LNCAP (cell line): ENCODE data around the gene KRTAP9-8.
"Not testable (repeated sequence)": the region's sequence is repeated elsewhere in the genome, so short reads cannot be mapped to it uniquely, and the experiment has no call there.

Experiments used
- TF ChIP-seq, protein P1 (sequence below): fragments of 450-650 bp; IDR thresholded peaks from 2 replicates; pipeline ENCODE4 v1.5.1; 2017; ENCODE audit warnings: mild to moderate bottlenecking

The KRTAP9-8 gene, protein sequence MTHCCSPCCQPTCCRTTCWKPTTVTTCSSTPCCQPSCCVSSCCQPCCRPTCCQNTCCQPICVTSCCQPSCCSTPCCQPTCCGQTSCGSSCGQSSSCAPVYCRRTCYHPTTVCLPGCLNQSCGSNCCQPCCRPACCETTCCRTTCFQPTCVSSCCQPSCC

DNA sequence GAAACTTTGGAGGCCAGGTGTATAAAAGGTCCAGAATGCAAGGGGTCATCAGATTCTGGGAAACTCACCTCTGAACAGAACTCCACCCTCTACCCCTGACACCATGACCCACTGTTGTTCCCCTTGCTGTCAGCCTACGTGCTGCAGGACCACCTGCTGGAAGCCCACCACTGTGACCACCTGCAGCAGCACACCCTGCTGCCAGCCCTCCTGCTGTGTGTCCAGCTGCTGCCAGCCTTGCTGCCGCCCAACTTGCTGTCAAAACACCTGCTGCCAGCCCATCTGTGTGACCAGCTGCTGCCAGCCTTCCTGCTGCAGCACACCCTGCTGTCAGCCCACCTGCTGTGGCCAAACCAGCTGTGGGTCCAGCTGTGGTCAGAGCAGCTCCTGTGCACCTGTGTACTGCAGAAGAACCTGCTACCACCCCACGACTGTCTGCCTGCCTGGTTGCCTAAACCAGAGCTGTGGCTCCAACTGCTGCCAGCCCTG lies at the start of gene KRTAP9-8:
TSS of gene KRTAP9-8 (plus strand) at position 51 of the 489 bp plus-strand sequence. CDS start at position 104, 53 bp downstream.
- TF ChIP-seq, protein P1, sequence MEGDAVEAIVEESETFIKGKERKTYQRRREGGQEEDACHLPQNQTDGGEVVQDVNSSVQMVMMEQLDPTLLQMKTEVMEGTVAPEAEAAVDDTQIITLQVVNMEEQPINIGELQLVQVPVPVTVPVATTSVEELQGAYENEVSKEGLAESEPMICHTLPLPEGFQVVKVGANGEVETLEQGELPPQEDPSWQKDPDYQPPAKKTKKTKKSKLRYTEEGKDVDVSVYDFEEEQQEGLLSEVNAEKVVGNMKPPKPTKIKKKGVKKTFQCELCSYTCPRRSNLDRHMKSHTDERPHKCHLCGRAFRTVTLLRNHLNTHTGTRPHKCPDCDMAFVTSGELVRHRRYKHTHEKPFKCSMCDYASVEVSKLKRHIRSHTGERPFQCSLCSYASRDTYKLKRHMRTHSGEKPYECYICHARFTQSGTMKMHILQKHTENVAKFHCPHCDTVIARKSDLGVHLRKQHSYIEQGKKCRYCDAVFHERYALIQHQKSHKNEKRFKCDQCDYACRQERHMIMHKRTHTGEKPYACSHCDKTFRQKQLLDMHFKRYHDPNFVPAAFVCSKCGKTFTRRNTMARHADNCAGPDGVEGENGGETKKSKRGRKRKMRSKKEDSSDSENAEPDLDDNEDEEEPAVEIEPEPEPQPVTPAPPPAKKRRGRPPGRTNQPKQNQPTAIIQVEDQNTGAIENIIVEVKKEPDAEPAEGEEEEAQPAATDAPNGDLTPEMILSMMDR = not testable (repeated sequence)

DNA sequence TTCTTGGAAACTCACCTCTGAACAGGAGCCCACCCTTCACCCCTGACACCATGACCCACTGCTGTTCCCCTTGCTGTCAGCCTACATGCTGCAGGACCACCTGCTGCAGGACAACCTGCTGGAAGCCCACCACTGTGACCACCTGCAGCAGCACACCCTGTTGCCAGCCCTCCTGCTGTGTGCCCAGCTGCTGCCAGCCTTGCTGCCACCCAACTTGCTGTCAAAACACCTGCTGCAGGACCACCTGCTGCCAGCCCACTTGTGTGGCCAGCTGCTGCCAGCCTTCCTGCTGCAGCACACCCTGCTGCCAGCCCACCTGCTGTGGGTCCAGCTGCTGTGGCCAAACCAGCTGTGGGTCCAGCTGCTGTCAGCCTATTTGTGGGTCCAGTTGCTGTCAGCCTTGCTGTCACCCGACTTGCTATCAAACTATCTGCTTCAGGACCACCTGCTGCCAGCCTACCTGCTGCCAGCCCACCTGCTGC lies 47.9 kb upstream of the KRTAP9-8 start, which contains the start of gene KRTAP9-1:
TSS of gene KRTAP9-1 (plus strand) at position 51 of the 482 bp plus-strand sequence. CDS start at position 51, 0 bp downstream.
- TF ChIP-seq, protein P1 = not testable (repeated sequence)

DNA sequence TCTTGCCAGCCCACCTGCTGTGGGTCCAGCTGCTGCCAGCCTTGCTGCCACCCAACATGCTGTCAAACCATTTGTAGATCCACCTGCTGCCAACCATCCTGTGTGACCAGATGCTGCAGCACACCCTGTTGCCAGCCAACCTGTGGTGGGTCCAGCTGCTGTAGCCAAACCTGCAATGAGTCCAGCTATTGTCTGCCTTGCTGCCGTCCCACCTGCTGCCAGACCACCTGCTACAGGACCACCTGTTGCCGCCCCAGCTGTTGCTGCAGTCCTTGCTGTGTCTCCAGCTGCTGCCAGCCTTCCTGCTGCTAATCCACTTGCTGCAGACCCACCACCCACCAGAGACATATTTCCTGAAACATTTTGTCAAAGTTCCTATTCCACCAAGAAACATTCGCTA lies 47.5 kb upstream of the KRTAP9-8 start:
- TF ChIP-seq, protein P1 = no peak

DNA sequence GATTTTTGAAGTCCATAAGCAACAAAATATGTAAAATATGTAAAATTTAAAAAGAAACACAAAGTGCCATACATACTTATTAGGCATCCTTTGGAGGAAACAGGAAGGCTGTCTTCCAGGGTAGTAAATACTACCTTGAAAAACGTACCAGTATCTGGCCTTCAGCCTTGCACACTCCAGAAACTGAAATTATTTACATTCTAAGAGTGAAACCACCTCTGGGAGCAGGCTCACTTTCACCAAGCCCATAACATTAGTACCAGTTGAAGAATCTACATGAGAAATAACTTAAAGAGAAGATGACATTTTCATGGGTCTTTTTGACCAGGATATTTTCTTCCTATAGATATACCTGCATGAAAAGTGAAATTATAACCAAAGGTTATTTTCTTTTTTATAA lies 41.7 kb upstream of the KRTAP9-8 start:
- TF ChIP-seq, protein P1 = no peak

DNA sequence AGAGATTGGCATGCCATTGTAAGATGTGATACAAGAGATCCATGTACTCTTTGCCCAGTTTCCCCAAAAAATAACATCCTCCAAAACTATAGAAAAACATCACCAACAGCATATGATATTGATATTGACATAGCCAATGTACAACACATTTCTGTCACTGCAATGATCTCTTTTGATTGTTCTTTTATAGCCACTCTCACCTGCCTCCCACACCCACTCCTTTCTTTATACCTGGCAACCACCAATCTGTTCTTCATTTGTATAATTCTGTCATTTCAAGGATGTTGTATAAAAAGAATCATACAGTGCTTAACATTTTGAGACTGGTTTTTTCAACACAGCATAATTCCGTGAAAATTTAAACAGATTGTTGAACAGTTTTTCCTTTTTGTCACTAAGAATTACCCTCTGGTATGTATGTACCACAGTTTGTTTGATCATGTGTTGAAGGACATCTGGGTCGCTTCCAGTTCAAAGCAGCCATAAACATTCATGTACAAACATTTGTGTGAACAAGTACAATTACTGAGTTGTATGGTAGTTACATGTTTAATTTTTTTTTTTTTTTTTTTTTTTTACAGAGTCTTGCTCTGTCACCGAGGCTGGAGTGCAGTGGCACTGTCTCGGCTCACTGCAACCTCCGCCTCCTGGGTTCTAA lies 38.2 kb upstream of the KRTAP9-8 start:
- TF ChIP-seq, protein P1 = no peak

DNA sequence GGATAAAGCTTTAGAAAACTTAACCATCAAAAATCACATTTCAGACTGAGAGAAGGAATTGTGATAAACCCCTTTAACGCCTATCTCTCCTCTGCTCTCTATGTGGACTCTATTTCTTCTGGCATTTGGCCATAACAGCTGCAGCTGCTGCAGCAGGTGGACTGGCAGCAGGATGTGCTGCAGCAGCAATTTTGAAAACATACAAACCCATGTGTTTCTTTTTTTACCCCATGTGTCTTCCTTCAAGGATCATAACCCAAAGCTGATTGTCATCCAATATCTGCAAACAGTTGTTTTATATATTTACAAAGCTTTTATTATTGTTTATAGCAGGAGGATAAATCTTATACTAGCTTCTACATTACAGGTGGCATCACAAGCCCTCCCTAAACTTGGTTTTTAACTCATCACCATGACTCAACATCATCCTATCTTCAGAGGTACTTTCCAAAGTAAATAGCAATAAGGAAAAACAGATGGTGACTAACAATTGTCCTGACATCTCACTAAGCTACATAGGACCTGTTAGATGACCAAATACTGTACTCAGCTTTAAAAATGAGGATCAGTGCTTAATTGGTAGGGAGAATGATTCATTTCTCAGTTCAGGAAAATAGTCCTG lies 25.8 kb upstream of the KRTAP9-8 start:
- TF ChIP-seq, protein P1 = no peak

DNA sequence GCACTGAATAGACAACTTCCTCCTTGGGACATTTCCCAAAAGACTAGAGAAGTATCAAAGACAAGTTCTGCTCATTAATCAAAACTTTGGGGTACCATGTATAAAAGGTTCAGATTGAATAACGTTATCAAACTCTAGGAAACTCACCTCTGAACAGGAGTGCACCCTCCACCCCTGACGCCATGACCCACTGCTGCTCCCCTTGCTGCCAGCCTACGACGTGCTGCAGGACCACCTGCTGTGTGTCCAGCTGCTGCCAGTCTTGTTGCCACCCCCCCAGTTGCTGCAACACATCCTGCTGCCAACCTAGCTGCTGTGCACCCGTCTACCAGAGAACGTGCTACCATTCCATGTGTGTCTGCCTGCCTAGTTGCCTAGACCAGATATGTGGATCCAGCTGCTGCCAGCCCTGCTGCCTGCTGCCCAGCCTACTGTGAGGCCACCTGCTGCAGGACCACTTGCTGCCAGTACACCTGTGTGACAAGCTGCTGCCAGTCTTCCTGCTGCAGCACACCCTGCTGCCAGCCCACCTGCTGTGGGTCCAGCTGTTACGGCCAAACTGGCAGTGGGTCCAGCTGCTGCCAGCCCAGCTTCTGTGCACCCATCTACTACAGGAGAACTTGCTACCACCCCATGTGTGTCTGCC lies 25.2 kb upstream of the KRTAP9-8 start:
- TF ChIP-seq, protein P1 = no peak
